SK-N-MC (cell line): Measurements from ENCODE around the gene DDAH2.

Source experiments
- EZH2 ChIP-seq: fragments of 200-600 bp; sonication (generic); IDR thresholded peaks from one replicate; pipeline ENCODE4 v1.6.1; 2017; ENCODE audit warnings: antibody characterized with exemption
- POLR2AphosphoS5 ChIP-seq: IDR thresholded peaks from 2 replicates; pipeline ENCODE4 v1.6.1; 2012; ENCODE audit warnings: mild to moderate bottlenecking, low read depth, low read length, borderline replicate concordance

- TF ChIP-seq EZH2 (no peak), POLR2AphosphoS5 (no peak)
Observed at GRCh38 chr6:31769684-31770371, 40.7 kb upstream of the DDAH2 start.
